Endothelial cell (in vitro differentiated cells): ENCODE results near the gene RFX5. TPM values are rescaled to one million over a fixed set of nuclear protein-coding genes. Genes with fewer than 3 reads are reported as not detected.
"Not testable (repeated sequence)": the region's sequence is repeated elsewhere in the genome, so short reads cannot be mapped to it uniquely, and the experiment has no call there.

Experiments used
- DNase-seq: peaks from one replicate; pipeline ENCODE4 v3.0.0; 2021; ENCODE audit warnings: low spot score
- H3K27ac Mint-ChIP-seq: one replicate; pipeline ENCODE4 v1.8.0; 2021; ENCODE audit warnings: mixed read lengths, inconsistent platforms; ENCODE audit not compliant: unreplicated experiment
- H3K27me3 Mint-ChIP-seq: one replicate; pipeline ENCODE4 v1.8.0; 2021; ENCODE audit warnings: mild to moderate bottlenecking, moderate library complexity, mixed read lengths, inconsistent platforms; ENCODE audit not compliant: unreplicated experiment
- H3K36me3 Mint-ChIP-seq: one replicate; pipeline ENCODE4 v1.8.0; 2021; ENCODE audit warnings: mild to moderate bottlenecking, low read depth, mixed read lengths, inconsistent platforms; ENCODE audit not compliant: unreplicated experiment
- H3K4me1 Mint-ChIP-seq: one replicate; pipeline ENCODE4 v1.8.0; 2021; ENCODE audit warnings: mild to moderate bottlenecking, mixed read lengths, inconsistent platforms; ENCODE audit not compliant: unreplicated experiment
- H3K4me3 Mint-ChIP-seq: one replicate; pipeline ENCODE4 v1.8.0; 2021; ENCODE audit warnings: mild to moderate bottlenecking, mixed read lengths, inconsistent platforms; ENCODE audit not compliant: unreplicated experiment
- H3K9me3 Mint-ChIP-seq: one replicate; pipeline ENCODE4 v1.8.0; 2021; ENCODE audit warnings: mixed read lengths, inconsistent platforms; ENCODE audit not compliant: unreplicated experiment
- total RNA-seq: library from RNA; stranded (reverse); fragmentation: NEBNext Ultra II Directional; extraction: Animal tissue kit (Norgen Biotek cat#: 25700); gene quantifications from one replicate; pipeline ENCODE4 v1.2.1, GENCODE V29; 2021; ENCODE audit not compliant: unreplicated experiment
- TF ChIP-seq, protein P1 (sequence below): fragments of 200-600 bp; sonication (generic); IDR thresholded peaks from one replicate; pipeline ENCODE4 v1.5.0; 2021; ENCODE audit warnings: antibody characterized with exemption; ENCODE audit not compliant: unreplicated experiment

The RFX5 gene
- total RNA-seq, 1 donor from 2014 or later: 51.6 TPM

DNA sequence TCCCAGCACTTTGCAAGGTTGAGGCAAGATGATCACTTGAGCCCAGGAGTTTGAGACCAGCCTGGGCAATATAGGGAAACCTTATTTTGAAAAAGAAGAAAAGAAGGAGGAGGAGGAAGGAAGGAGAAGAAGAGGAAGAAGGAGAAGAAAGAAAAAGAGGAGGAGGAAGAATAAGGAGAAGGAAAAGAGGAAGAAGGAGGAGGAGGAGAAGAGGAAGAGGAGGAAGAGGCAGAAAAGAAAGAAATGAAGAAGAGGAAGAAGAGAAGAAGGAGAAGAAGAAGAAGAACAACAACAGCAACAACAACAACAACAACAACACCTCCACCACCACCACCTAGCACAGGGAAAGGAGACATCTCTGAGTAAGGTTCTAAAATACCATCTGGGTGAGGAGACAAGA lies 14.8 kb upstream of the RFX5 start:
- peaks cover 13% of the 10 kb centered on the region for H3K9me3 Mint-ChIP-seq
- peak overlapping the region; percentile 61 for H3K27ac Mint-ChIP-seq
- H3K27me3 Mint-ChIP-seq: peaks cover 12% of the 10 kb centered on the region
- TF ChIP-seq, protein P1, sequence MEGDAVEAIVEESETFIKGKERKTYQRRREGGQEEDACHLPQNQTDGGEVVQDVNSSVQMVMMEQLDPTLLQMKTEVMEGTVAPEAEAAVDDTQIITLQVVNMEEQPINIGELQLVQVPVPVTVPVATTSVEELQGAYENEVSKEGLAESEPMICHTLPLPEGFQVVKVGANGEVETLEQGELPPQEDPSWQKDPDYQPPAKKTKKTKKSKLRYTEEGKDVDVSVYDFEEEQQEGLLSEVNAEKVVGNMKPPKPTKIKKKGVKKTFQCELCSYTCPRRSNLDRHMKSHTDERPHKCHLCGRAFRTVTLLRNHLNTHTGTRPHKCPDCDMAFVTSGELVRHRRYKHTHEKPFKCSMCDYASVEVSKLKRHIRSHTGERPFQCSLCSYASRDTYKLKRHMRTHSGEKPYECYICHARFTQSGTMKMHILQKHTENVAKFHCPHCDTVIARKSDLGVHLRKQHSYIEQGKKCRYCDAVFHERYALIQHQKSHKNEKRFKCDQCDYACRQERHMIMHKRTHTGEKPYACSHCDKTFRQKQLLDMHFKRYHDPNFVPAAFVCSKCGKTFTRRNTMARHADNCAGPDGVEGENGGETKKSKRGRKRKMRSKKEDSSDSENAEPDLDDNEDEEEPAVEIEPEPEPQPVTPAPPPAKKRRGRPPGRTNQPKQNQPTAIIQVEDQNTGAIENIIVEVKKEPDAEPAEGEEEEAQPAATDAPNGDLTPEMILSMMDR: no peak
- H3K4me1 Mint-ChIP-seq: peaks cover 3% of the 10 kb centered on the region
- DNase-seq: no peak
- H3K4me3 Mint-ChIP-seq: peak overlapping the region; percentile 19
- peaks cover 32% of the 10 kb centered on the region for H3K36me3 Mint-ChIP-seq

DNA sequence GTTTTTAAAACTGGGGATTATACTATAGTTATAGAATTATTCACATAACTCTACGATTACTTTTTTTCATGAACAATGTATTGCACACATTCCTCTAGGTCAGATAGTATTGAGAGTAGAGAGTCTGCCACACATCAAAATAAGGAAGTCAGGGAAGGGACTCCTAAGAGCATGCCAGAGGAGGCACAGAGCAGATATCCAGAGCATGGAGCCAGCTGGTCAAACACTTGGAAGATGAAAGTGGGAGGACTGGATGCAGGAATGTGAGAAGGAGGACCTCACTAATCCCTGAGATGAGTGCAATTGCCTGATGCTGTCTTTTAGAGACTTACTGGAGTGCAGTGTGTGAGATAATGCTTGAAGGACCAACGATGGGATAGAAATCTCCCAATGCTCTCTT lies 9.6 kb upstream of the RFX5 start:
- no peak for DNase-seq
- H3K36me3 Mint-ChIP-seq: peaks cover 13% of the 10 kb centered on the region
- H3K4me1 Mint-ChIP-seq: no peaks in the 10 kb centered on the region
- no peak overlapping the region for H3K27ac Mint-ChIP-seq
- peaks cover 8% of the 10 kb centered on the region for H3K27me3 Mint-ChIP-seq
- peaks cover 6% of the 10 kb centered on the region for H3K9me3 Mint-ChIP-seq
- TF ChIP-seq, protein P1: no peak
- H3K4me3 Mint-ChIP-seq: no peak overlapping the region

DNA sequence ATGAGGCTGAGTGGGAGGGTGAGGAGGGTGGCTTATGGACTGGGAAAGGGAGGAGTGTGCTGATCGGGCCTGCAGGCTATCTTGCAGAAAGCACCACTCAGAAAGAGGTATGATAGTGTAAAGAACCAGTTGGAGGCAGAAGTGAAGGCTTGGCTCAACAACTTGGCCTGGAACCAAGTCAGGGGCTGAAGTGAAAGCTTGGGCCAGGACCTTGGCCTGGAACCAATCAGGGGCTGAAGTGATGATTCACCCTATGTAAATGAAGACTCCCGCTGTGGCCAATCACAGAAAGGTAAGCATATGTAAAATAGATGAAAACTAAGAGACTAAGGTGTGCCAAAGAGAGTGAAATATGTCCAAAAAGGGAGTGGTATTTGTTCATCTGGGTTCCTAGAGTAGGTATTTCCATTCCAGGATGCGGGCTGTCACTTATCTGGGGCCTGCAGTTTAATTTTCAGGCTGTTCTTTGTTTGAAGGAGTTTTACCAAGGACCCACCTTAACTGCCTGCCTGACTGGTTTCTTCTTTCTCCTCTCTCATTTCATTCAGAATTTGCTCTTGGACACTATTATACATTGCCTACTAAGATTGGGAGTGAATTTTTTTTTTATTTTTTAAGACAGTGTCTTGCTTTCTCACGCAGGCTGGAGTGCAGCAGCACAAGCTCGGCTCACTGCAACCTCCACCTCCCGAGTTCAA lies 5.1 kb upstream of the RFX5 start:
- H3K36me3 Mint-ChIP-seq: peaks cover 9% of the 10 kb centered on the region
- TF ChIP-seq, protein P1: no peak
- H3K27ac Mint-ChIP-seq: no peak overlapping the region
- peaks cover 11% of the 10 kb centered on the region for H3K4me1 Mint-ChIP-seq
- no peaks in the 10 kb centered on the region for H3K9me3 Mint-ChIP-seq
- no peak overlapping the region for H3K4me3 Mint-ChIP-seq
- no peak for DNase-seq
- peaks cover 8% of the 10 kb centered on the region for H3K27me3 Mint-ChIP-seq

DNA sequence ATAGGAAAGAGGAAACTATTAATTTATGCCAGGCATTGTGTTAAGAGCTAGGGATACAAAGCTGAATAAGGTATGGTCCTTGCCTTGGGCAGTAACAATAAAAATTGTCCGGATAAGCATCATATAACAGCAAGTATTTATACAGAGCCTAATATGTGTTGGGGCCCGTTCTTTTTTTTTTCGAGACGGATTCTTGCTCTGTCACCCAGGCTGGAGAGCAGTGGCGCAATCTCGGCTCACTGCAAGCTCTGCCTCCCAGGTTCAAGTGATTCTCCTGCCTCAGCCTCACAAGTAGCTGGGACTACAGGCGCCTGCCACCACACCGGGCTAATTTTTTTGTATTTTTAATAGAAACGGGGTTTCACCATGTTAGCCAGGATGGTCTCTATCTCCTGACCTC lies 3.3 kb upstream of the RFX5 start:
- not testable (repeated sequence) for DNase-seq, H3K9me3 Mint-ChIP-seq, H3K27ac Mint-ChIP-seq, H3K4me3 Mint-ChIP-seq
- H3K27me3 Mint-ChIP-seq: peaks cover 15% of the 10 kb centered on the region
- peaks cover 18% of the 10 kb centered on the region for H3K36me3 Mint-ChIP-seq
- H3K4me1 Mint-ChIP-seq: peaks cover 22% of the 10 kb centered on the region

DNA sequence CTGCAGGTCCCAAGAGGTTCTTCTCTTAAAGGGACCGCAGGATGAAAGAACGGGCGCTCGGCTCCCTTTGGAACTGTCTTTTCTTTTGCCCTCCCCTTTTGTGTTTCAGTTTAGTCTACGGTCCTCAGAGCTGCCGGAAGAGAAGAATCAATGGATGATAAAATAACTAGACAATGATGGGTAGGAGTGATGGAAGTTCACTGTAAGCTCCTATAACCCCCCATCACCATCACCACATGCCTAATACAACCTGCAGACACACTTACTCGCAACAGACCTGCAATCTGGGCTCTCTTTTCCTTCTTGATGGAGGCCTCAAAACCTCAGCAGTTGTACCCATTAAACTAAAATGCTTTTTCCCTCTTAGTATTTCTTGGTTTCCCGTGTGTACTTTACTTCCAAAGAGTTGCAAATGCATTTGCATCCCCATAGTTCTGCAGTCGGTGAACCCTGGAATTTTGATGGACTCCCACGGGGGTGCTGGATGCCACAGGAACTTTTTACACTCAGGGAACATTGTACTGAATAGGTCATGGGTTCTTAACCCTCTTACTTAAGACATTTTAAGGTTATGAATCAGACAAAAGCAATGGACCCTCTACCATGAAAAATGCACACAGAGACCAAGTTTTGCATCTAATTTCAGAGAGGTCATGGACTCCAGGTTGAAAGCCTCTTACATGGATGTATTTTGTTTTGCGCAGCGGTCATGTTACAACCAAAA lies 633 bp upstream of the RFX5 start:
- Mint-ChIP-seq H3K4me1 (peaks cover 32% of the 10 kb centered on the region), H3K9me3 (no peaks in the 10 kb centered on the region), H3K27ac (peak overlapping the region; percentile 100), H3K27me3 (peaks cover 15% of the 10 kb centered on the region), H3K4me3 (peak overlapping the region; percentile 97), H3K36me3 (peaks cover 34% of the 10 kb centered on the region)
- TF ChIP-seq, protein P1: no peak
- DNase-seq: no peak
